Measurements from ENCODE around the gene FMNL2.
"Not testable (repeated sequence)": the region's sequence is repeated elsewhere in the genome, so short reads cannot be mapped to it uniquely, and the experiment has no call there.

Gene FMNL2

GRCh38 chr2:152335016-152335725, at the start of gene FMNL2:
Gene FMNL2, plus strand, starts transcription at chr2:152335174.
- DNase-seq = peak; percentile 78

DNA sequence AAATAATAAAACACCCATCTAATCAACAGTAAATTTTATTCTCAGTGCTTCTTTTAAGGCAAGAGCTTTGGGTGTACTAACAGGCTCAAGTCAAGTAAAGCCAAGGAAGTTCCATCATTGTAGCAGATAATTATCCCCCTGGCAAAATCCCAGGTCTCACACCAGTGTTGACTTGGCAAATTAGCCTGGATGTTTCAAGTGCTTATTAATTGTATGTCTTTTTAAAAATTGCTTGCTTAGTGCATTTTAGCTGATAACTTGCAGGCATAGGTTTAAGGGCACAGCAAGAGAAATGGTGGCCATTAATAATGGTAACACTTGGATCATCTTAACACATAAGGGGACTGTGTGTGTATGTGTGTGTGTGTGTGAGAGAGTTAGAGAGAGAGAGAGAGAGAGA, 42.0 kb upstream of the FMNL2 start:
- no peak for DNase-seq

DNA sequence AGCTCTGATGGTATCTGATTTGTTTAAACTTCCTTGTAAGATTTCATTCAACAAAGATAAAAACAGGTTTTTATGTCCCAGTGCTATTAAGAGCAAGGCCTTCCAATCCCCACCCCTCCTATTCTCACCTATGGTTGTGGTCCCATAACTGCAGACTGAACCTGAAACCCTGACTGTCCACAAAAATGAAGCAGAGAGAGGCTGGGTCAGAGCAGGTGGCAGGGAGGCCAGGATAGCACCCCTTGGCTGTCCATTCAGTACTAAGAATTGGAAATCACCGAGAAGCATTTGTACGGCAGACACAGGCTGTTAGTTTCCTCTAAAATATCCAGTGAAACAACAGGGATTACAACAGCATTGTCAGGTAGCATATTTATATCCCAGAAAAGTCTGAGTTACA, 37.3 kb upstream of the FMNL2 start:
- no peak for DNase-seq

DNA sequence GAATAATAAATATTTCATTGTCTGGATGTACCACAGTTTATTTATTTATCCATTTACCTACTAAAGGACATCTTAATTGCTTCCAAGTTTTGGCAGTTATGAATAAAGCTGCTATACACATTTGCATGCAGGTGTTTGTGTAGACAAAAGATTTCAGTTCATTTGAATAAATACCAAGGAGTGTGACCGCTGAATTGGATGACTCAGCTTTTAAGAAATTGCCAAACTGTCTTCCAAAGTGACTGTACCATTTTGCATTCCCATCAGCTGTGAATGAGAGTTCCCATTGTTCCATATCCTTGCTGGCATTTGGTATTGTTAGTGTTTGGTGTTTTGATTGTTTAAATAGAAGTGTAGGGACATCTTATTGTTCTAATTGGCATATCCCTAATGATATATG, 36.2 kb upstream of the FMNL2 start:
- DNase-seq = no peak

DNA sequence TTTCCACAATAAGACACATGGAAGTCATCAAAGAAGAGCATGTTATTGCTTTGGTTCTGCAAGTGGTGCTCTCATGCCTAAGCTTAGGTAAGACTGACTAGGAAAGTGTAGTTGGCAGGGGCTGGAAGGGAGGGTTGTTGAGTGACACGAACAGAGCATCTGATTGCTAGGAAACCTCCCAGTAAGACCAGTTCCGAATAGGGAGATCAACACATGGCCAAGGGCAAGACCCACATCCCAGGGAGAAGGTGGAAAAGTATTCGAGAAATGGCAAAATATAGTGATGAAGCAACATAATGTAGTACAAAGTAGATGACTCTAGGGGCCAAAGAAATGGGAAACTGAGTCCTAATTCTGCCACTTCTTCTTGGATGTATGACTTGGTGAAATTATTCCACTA, 33.8 kb upstream of the FMNL2 start:
- no peak for DNase-seq

DNA sequence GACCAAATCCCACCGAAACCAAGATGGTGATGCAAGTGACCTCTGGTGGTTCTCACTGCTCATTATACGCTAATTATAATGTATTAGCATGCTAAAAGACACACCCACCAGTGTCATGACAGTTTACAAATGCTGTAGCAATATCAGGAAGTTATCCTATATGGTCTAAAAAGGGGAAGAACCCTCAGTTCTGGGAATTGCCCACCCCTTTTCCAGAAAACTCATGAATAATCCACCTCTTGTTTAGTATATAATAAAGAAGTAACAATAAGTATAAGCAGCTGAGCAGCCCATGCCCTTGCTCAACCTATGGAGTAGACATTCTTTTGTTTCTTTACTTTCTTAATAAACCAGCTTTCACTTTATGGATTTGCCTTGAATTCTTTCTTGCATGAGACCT, 31.0 kb upstream of the FMNL2 start:
- no peak for DNase-seq

GRCh38 chr2:152304836-152305235, 30.1 kb upstream of the FMNL2 start:
- peak; percentile 7 for DNase-seq

- DNase-seq = peak; percentile 10
Measured at GRCh38 chr2:152307863-152308262, 27.1 kb upstream of the FMNL2 start.

DNA sequence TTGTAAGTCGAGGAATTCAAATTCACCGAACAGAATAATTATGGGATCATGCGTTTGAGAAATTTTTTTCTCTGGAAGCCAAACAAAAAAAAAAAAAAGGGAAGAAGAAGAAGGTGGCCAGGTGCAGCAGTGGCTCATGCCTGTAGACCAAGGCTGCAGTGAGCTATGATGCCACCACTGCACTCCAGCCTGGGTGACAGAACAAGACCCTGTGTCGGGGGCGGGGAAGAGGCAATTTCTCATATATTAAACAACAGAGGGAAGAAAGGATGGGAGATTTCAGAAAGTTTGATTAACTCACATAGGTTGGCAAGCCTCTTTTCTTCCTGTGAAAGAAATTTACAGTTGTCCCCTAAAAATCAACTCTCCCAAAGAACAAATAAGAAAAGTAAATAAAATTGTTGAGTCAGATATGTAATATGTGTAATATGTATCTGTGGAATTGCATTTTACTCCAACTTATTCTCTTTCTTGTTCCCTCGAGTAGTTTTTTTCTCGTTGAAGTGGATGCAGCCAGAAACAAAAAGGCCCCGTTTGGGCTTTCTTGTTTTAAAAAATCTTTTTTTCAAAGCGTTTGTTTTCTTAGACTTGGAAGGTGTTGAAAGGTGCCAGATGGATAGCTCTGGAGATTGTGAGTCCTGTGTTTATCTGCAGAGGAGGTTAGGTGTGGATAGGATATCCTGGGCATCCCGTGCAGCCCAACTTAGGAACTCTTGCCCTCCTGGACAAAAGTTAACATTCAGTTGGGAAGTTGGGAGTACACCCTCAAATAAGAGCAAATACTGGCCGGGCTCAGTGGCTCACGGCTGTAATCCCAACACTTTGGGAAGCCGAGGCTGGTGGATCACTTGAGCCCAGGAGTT, 25.4 kb upstream of the FMNL2 start:
- no peak for DNase-seq

DNA sequence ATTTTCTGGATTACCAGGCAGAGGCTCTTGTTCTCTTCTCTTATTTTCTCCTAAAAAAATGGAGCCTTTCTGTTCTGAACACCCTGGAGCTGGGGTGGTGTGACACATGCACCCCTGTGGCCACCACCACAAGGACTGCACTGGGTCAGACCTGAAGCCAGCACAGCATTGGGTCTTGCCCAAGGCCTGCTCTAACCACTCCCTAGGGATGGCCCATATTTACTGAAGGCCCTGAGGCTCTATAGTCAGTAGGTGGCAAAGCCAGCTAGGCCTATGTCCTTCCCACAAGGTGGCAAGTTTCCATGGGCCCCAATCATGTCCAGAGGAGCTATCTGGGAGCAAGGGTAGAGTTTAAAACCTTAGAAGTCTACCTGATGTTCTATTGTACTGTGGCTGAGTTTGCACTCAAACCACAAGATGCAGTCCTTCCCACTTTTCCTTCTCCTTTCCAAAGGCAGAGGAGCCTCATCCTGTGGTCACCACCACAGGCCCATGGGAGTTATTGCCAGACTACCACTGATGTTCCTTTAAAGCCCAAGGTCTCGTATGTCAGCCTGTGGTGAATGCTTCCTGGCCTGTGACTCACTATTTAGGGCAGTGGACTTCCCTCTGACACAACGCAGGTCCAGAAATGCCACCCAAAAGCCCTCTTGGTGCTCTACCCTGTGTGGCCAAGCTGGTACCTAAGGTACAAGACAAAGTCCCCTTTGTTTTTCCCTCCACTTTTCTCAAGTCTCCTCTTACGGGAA, 15.0 kb upstream of the FMNL2 start:
- DNase-seq = peak; percentile 38

- no peak for DNase-seq
Measured at GRCh38 chr2:152320814-152321213, 14.2 kb upstream of the FMNL2 start.

DNA sequence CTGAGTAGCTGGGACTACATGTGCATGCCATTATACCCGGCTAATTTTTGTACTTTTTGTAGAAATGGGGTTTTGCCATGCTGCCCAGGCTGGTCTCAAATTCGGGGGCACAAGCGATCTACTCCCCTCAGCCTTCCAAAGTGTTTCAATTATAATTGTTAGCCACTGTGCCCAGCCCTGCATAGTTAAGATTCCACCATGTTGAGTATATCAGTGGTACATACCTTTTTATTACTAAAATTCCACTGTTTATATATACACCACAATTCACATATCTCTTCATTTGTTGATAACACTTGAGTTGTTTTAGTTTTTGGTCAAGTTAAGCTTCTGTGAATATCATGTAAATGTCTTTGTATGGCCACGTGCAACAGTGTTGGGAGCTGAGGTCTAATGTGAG, 12.8 kb upstream of the FMNL2 start:
- peak; percentile 10 for DNase-seq

GRCh38 chr2:152325126-152325525, 9.8 kb upstream of the FMNL2 start:
- not testable (repeated sequence) for DNase-seq

DNA sequence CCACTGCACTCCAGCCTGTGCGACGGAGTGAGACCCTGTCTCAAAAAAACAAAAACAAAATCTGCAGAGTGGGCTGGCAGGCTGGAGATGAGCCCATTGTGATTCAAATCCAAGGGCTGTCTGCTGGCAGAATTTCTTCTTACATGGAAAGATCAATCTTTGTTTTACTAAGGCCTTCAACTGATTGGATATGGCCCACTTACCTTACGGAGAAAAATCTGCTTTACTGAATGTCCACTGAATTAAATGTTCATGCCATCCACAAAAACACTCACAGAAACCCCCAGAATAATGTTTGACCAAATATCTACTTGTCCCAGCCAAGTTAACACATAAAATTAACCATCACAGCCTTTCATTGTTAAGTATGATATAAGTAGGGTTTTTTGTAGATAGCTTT, 8.3 kb upstream of the FMNL2 start:
- no peak for DNase-seq

DNA sequence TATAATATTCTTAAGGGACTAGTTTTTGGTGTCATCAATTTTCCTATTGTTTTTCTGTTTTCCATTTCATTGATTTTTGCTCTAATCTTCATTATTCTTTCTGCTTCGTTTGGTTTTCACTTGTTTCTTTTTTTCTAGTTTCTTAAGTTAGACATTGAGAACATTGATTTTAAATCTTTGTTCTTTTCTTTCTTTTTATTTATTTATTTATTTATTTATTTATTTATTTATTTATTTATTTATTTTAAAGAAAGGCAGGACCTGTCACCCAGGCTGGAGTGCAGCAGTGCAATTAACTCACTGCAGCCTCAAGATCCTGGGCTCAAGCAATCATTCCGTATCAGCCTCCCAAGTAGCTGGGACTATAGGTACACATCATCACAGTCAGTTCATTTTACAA, 7.0 kb upstream of the FMNL2 start:
- no peak for DNase-seq

DNA sequence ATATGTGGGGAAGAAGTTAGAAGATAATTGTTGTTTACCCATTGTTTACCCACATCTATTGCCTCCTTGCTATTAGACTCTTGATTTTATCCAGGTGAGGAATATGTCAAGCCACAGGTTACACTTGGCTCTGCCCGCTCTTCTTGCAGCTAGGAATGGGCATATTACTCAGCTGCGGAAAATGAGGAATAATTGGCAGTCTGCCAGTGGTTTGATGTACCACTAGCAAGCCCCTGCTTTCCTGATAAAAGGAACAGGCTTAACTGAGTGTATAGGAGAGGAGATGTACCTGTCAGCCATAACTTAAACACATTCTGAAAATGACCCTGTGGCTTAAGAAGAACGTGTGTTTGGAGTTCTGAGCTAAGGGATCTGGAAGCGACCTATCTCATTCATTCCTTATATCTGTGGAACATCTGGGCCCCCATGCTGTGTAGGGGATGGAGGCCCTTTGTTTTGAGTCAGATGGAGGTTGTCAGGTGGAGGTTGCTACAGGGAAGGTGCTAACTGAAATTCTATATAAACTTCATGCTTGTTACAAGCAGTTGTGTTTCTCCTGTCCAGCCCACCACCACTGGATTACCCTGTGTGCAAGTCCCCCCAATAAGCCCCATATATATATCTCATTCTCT, 4.6 kb upstream of the FMNL2 start:
- DNase-seq = no peak

- DNase-seq = no peak
Measured at GRCh38 chr2:152334701-152335015, 316 bp upstream of the FMNL2 start.

DNA sequence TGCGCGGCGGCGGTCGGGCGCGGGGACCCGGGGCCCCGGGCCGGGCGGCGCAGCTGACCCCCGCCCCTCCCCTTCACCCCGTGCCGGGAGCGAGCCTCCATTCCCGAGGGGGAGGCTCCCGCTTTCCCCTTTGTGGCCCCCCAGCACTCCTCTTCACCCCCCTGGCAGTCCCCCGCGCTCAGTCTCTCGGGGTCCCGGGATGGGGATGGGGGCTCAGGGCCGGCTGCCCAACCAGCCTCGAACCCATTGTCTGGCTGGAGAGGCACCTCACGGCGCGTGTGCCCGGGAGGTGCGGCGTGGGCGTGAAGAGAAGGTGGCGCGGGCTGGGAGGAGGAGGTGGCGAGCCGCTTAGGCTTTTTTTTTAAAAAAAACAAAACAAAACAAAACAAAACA, 748 bp downstream of the FMNL2 start:
- DNase-seq = no peak

GRCh38 chr2:152336119-152336853, 1.3 kb downstream of the FMNL2 start:
- peak; percentile 37 for DNase-seq

GRCh38 chr2:152336854-152337510, 2.0 kb downstream of the FMNL2 start:
- DNase-seq = peak; percentile 67

- no peak for DNase-seq
Measured at GRCh38 chr2:152337511-152337903, 2.5 kb downstream of the FMNL2 start.

Data from fibroblast of upper back skin (primary cell).